ENCODE measurements around the gene NAT16. TPM values are rescaled to one million over a fixed set of nuclear protein-coding genes. Genes with fewer than 3 reads are reported as not detected.

Gene NAT16
- total and polyA plus RNA-seq, 10 of the 15 experiments (the other 5 are each of a cell fraction or from before 2014, with no cell fraction given): not detected

DNA sequence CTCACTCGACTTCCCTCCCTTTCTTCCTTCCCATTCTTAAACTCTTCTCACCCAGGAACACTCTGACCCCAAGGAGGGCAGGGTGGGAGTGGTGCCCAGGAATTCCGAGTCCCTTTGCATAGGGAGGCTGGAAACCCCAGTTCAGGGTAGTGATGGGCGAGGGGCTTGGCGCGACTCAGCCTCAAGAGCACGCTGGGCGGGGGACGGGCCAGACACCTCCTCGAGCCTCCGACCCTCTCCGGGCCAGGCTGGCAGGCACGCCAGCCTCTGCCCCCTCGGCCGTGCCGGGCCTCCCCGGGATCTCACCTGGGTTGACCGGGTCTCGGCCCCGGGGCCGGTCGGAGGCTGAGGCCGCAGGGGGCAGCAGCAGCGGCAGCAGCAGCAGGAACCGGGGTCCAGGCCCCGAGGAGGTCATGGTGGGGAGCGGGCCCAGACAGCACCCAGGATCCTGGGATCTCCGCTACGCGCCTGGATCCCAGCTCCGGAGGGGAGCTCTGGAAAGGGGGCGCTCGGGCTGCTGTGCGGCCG is 36.8 kb upstream of the NAT16 start (continued):
- TF ChIP-seq BHLHE40 (IDR thresholded peaks at IDR 0.05; ENCODE audit: borderline replicate concordance in 1 of 2, low read depth in 2 of 2, low read length in 1 of 2) (peak in 1 of 2 experiments; percentile 81; a peak in 1 of 4 replicates), NBN (IDR thresholded peaks at IDR 0.05) (no peak), BACH1 (IDR thresholded peaks at IDR 0.05; ENCODE audit: borderline replicate concordance) (no peak), RCOR1 (conservative IDR thresholded peaks at IDR 0.05; ENCODE audit: low read depth, low read length) (no peak), SUPT20H (IDR thresholded peaks at IDR 0.05; ENCODE audit: borderline replicate concordance, control insufficient read depth, low read depth, low read length) (no peak), GATAD2B (conservative IDR thresholded peaks at IDR 0.05; ENCODE audit: low read depth) (0 out of 2 replicates have a peak, but pooled peaks have one; percentile 18), SIX5 (IDR thresholded peaks at IDR 0.05; ENCODE audit: low read depth, low read length, severe bottlenecking) (no peak), FOXK2 (IDR thresholded peaks at IDR 0.05) (no peak), JUND (IDR thresholded peaks at IDR 0.05; ENCODE audit: low read depth, low read length) (no peak), ZZZ3 (IDR thresholded peaks at IDR 0.05; ENCODE audit: control insufficient read depth, insufficient read length, low read depth) (no peak), TBL1XR1 (IDR thresholded peaks at IDR 0.05; ENCODE audit: low read depth, low read length) (no peak), TCF12 (IDR thresholded peaks at IDR 0.05; ENCODE audit: low read depth, low read length) (no peak), NRF1 (conservative IDR thresholded peaks at IDR 0.05; ENCODE audit: low read depth, low read length) (no peak), NR2C2 (IDR thresholded peaks at IDR 0.05; ENCODE audit: borderline replicate concordance, control insufficient read depth, insufficient read length, low read depth) (no peak), ZSCAN29 (IDR thresholded peaks at IDR 0.05) (no peak), SP1 (IDR thresholded peaks at IDR 0.05; ENCODE audit: low read depth, low read length) (no peak), SMC3 (IDR thresholded peaks at IDR 0.05; ENCODE audit: borderline replicate concordance, low read length) (no peak), SIN3A (IDR thresholded peaks at IDR 0.05; ENCODE audit: low read depth, low read length) (0 out of 2 replicates have a peak, but pooled peaks have one; percentile 40), POLR2A (IDR thresholded peaks at IDR 0.05; ENCODE audit: low read depth, low read length) (no peak), IKZF1 (conservative IDR thresholded peaks at IDR 0.05) (peak; percentile 25; the same call in 1 of the 2 replicates)
- TF ChIP-seq, protein P1, sequence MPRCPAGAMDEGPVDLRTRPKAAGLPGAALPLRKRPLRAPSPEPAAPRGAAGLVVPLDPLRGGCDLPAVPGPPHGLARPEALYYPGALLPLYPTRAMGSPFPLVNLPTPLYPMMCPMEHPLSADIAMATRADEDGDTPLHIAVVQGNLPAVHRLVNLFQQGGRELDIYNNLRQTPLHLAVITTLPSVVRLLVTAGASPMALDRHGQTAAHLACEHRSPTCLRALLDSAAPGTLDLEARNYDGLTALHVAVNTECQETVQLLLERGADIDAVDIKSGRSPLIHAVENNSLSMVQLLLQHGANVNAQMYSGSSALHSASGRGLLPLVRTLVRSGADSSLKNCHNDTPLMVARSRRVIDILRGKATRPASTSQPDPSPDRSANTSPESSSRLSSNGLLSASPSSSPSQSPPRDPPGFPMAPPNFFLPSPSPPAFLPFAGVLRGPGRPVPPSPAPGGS (IDR thresholded peaks at IDR 0.05; ENCODE audit: borderline replicate concordance, insufficient read depth, low read depth, low read length, poor library complexity, severe bottlenecking): no peak
- TF ChIP-seq, protein P2, sequence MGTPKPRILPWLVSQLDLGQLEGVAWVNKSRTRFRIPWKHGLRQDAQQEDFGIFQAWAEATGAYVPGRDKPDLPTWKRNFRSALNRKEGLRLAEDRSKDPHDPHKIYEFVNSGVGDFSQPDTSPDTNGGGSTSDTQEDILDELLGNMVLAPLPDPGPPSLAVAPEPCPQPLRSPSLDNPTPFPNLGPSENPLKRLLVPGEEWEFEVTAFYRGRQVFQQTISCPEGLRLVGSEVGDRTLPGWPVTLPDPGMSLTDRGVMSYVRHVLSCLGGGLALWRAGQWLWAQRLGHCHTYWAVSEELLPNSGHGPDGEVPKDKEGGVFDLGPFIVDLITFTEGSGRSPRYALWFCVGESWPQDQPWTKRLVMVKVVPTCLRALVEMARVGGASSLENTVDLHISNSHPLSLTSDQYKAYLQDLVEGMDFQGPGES (IDR thresholded peaks at IDR 0.05): no peak

Measured in GM12878 (cell line).